Measurements from ENCODE around the gene WDR18.
"Not testable (repeated sequence)": the region's sequence is repeated elsewhere in the genome, so short reads cannot be mapped to it uniquely, and the experiment has no call there.

The WDR18 gene

GRCh38 chr19:1019616-1019961 is 35.4 kb downstream of the WDR18 start:
- DNase-seq (ENCODE audit: low read depth in 2 of 2): no peak

- DNase-seq (ENCODE audit: low read depth in 2 of 2): no peak
Observed at GRCh38 chr19:1019980-1020867, 36.1 kb downstream of the WDR18 start.

- peak; percentile 92 to 96 for DNase-seq (ENCODE audit: low read depth in 2 of 2)
Observed at GRCh38 chr19:1020868-1021425, 36.8 kb downstream of the WDR18 start, which contains the start of gene TMEM259. TSS of gene TMEM259 (minus strand) at chr19:1021123. CDS start at chr19:1020996, 127 bp downstream.

- not testable (repeated sequence) for DNase-seq (ENCODE audit: low read depth in 2 of 2)
Observed at GRCh38 chr19:1023883-1024188, 39.7 kb downstream of the WDR18 start.

GRCh38 chr19:1025080-1025479 is 40.9 kb downstream of the WDR18 start:
- DNase-seq (ENCODE audit: low read depth in 2 of 2): not testable (repeated sequence)

- peak; percentile 58 to 61 for DNase-seq (ENCODE audit: low read depth in 2 of 2)
Observed at GRCh38 chr19:1025960-1026782, 42.0 kb downstream of the WDR18 start, which contains the start of gene CNN2. TSS of gene CNN2 (plus strand) at chr19:1026608. CDS start at chr19:1026662, 54 bp downstream.

GRCh38 chr19:1026783-1027649 is 42.9 kb downstream of the WDR18 start:
- no peak for DNase-seq (ENCODE audit: low read depth in 2 of 2)

GRCh38 chr19:1027650-1028061 is 43.5 kb downstream of the WDR18 start:
- no peak for DNase-seq (ENCODE audit: low read depth in 2 of 2)

- no peak for DNase-seq (ENCODE audit: low read depth in 2 of 2)
Observed at GRCh38 chr19:1028062-1028926, 44.1 kb downstream of the WDR18 start.

- DNase-seq (ENCODE audit: low read depth in 2 of 2): no peak
Observed at GRCh38 chr19:1032264-1032867, 48.2 kb downstream of the WDR18 start.

- DNase-seq (ENCODE audit: low read depth in 2 of 2): no peak
Observed at GRCh38 chr19:1035998-1036621, 52.0 kb downstream of the WDR18 start.

GRCh38 chr19:1037621-1038064 is 53.5 kb downstream of the WDR18 start:
- no peak for DNase-seq (ENCODE audit: low read depth in 2 of 2)

- DNase-seq (ENCODE audit: low read depth in 2 of 2): no peak
Observed at GRCh38 chr19:1038978-1039645, 55.0 kb downstream of the WDR18 start.

- DNase-seq (ENCODE audit: low read depth in 2 of 2): peak; percentile 98 to 100
Observed at GRCh38 chr19:1039646-1040475, 55.7 kb downstream of the WDR18 start, which contains the start of gene ABCA7. TSS of gene ABCA7 (plus strand) at chr19:1040107. CDS start at chr19:1041362, 1,255 bp downstream.

GRCh38 chr19:1040476-1041271 is 56.5 kb downstream of the WDR18 start:
- peak; percentile 74 to 90 for DNase-seq (ENCODE audit: low read depth in 2 of 2)

- DNase-seq (ENCODE audit: low read depth in 2 of 2): no peak
Observed at GRCh38 chr19:1041272-1041834, 57.2 kb downstream of the WDR18 start.
